ENCODE measurements around the gene HSPB3. TPM values are rescaled to one million over a fixed set of nuclear protein-coding genes. Genes with fewer than 3 reads are reported as not detected.

HSPB3 gene
- total and polyA plus RNA-seq, 2 donors from 2014 or later: not detected

GRCh38 chr5:54462281-54462680 lies 6.8 kb downstream of the HSPB3 start:
- DNase-seq (no peak), FAIRE-seq (no peak)
- no peaks in the 10 kb centered on the region for H3K36me3 ChIP-seq (ENCODE audit: control insufficient read depth in 2 of 3, insufficient read depth in 3 of 3, low read length in 3 of 3)
- H3K27me3 ChIP-seq (ENCODE audit: control insufficient read depth, insufficient read depth, low read length): no peaks in the 10 kb centered on the region
- H3K9me3 ChIP-seq (ENCODE audit: control insufficient read depth in 2 of 3, insufficient read depth in 1 of 3, low read length in 3 of 3): no peaks in the 10 kb centered on the region
- no peaks in the 10 kb centered on the region for H3K4me1 ChIP-seq (ENCODE audit: control insufficient read depth in 2 of 3, insufficient read depth in 2 of 3, low read depth in 1 of 3, low read length in 3 of 3)
- H3K9ac ChIP-seq (ENCODE audit: low read length in 3 of 3): no peak overlapping the region
- H3K4me3 ChIP-seq (ENCODE audit: low read length in 3 of 3): no peak overlapping the region
- H3K27ac ChIP-seq (ENCODE audit: low read depth in 2 of 2, low read length in 2 of 2): no peak overlapping the region
- TF ChIP-seq CTCF (IDR thresholded peaks at IDR 0.05; ENCODE audit: borderline replicate concordance, extremely low read depth, insufficient read depth): no peak
- intact Hi-C loops (cut with DNase I): no loop called here

GRCh38 chr5:54463713-54464112 lies 8.2 kb downstream of the HSPB3 start:
- Histone ChIP-seq H3K9me3 (ENCODE audit: control insufficient read depth in 2 of 3, insufficient read depth in 1 of 3, low read length in 3 of 3) (no peaks in the 10 kb centered on the region), H3K9ac (ENCODE audit: low read length in 3 of 3) (no peak overlapping the region), H3K27me3 (ENCODE audit: control insufficient read depth, insufficient read depth, low read length) (no peaks in the 10 kb centered on the region), H3K4me3 (ENCODE audit: low read length in 3 of 3) (no peak overlapping the region), H3K36me3 (ENCODE audit: control insufficient read depth in 2 of 3, insufficient read depth in 3 of 3, low read length in 3 of 3) (no peaks in the 10 kb centered on the region), H3K27ac (ENCODE audit: low read depth in 2 of 2, low read length in 2 of 2) (no peak overlapping the region), H3K4me1 (ENCODE audit: control insufficient read depth in 2 of 3, insufficient read depth in 2 of 3, low read depth in 1 of 3, low read length in 3 of 3) (no peaks in the 10 kb centered on the region)
- no peak for FAIRE-seq
- DNase-seq: no peak
- TF ChIP-seq CTCF (IDR thresholded peaks at IDR 0.05; ENCODE audit: borderline replicate concordance, extremely low read depth, insufficient read depth): no peak
- intact Hi-C loops (cut with DNase I): no loop called here

- intact Hi-C loops (cut with DNase I): no loop called here
- Histone ChIP-seq H3K27me3 (ENCODE audit: control insufficient read depth, insufficient read depth, low read length) (no peaks in the 10 kb centered on the region), H3K9me3 (ENCODE audit: control insufficient read depth in 2 of 3, insufficient read depth in 1 of 3, low read length in 3 of 3) (no peaks in the 10 kb centered on the region), H3K9ac (ENCODE audit: low read length in 3 of 3) (peak overlapping the region in 2 of 3 donors; percentile 43 to 48), H3K27ac (ENCODE audit: low read depth in 2 of 2, low read length in 2 of 2) (peak overlapping the region in 1 of 2 donors; percentile 59), H3K4me3 (ENCODE audit: low read length in 3 of 3) (peak overlapping the region in 2 of 3 donors; percentile 44 to 68), H3K36me3 (ENCODE audit: control insufficient read depth in 2 of 3, insufficient read depth in 3 of 3, low read length in 3 of 3) (no peaks in the 10 kb centered on the region), H3K4me1 (ENCODE audit: control insufficient read depth in 2 of 3, insufficient read depth in 2 of 3, low read depth in 1 of 3, low read length in 3 of 3) (peaks cover 0 to 2% (median 0%) of the 10 kb centered on the region in 3 donors)
- DNase-seq (no peak), FAIRE-seq (no peak)
- no peak for TF ChIP-seq CTCF (IDR thresholded peaks at IDR 0.05; ENCODE audit: borderline replicate concordance, extremely low read depth, insufficient read depth)
Observed at GRCh38 chr5:54469622-54470021, 14.1 kb downstream of the HSPB3 start.

GRCh38 chr5:54470128-54470527 lies 14.6 kb downstream of the HSPB3 start:
- H3K27me3 ChIP-seq (ENCODE audit: control insufficient read depth, insufficient read depth, low read length): no peaks in the 10 kb centered on the region
- FAIRE-seq (no peak), DNase-seq (no peak)
- H3K4me1 ChIP-seq (ENCODE audit: control insufficient read depth in 2 of 3, insufficient read depth in 2 of 3, low read depth in 1 of 3, low read length in 3 of 3): peaks cover 0 to 2% (median 0%) of the 10 kb centered on the region in 3 donors
- H3K9ac ChIP-seq (ENCODE audit: low read length in 3 of 3): no peak overlapping the region
- no peak overlapping the region for H3K27ac ChIP-seq (ENCODE audit: low read depth in 2 of 2, low read length in 2 of 2)
- no peak for TF ChIP-seq CTCF (IDR thresholded peaks at IDR 0.05; ENCODE audit: borderline replicate concordance, extremely low read depth, insufficient read depth)
- H3K36me3 ChIP-seq (ENCODE audit: control insufficient read depth in 2 of 3, insufficient read depth in 3 of 3, low read length in 3 of 3): no peaks in the 10 kb centered on the region
- H3K4me3 ChIP-seq (ENCODE audit: low read length in 3 of 3): peak overlapping the region in 2 of 3 donors; percentile 44 to 68
- no peaks in the 10 kb centered on the region for H3K9me3 ChIP-seq (ENCODE audit: control insufficient read depth in 2 of 3, insufficient read depth in 1 of 3, low read length in 3 of 3)
- intact Hi-C loops (cut with DNase I): no loop called here

Data from kidney (tissue), 14 donors.